GM18907 (cell line): ENCODE measurements around the gene HACD1.

Source experiments
- ATAC-seq: cut with Tn5 transposase; IDR thresholded peaks from one replicate; pipeline ENCODE4 v1.9.1; 2021; ENCODE audit warnings: mild to moderate bottlenecking, moderate library complexity; ENCODE audit not compliant: unreplicated experiment

Gene HACD1

GRCh38 chr10:17617031-17617911, at the start of gene HACD1:
HACD1 (minus strand) TSS chr10:17617374; CDS start chr10:17617339, 35 bp downstream.
- ATAC-seq, result peak; percentile 82

GRCh38 chr10:17665747-17666146, 48.6 kb upstream of the HACD1 start:
- no peak for ATAC-seq

- ATAC-seq, result no peak
These were observed 46.3 kb upstream of the HACD1 start for GRCh38 chr10:17663450-17663849.

- ATAC-seq, result no peak
These were observed 45.3 kb upstream of the HACD1 start for GRCh38 chr10:17662193-17663138.

- no peak for ATAC-seq
These were observed 44.3 kb upstream of the HACD1 start for GRCh38 chr10:17661510-17661909.

GRCh38 chr10:17660921-17661320, 43.7 kb upstream of the HACD1 start:
- ATAC-seq, result no peak

GRCh38 chr10:17659365-17659764, 42.2 kb upstream of the HACD1 start:
- no peak for ATAC-seq

GRCh38 chr10:17657103-17657500, 39.9 kb upstream of the HACD1 start:
- ATAC-seq, result no peak

- peak; percentile 92 for ATAC-seq
These were observed 38.5 kb upstream of the HACD1 start for GRCh38 chr10:17655567-17656146.

- peak; percentile 25 for ATAC-seq
These were observed 37.8 kb upstream of the HACD1 start for GRCh38 chr10:17655009-17655408.

- ATAC-seq, result peak; percentile 43
These were observed 35.4 kb upstream of the HACD1 start for GRCh38 chr10:17652585-17652984.

- no peak for ATAC-seq
These were observed 34.7 kb upstream of the HACD1 start for GRCh38 chr10:17651896-17652295.

- no peak for ATAC-seq
These were observed 33.2 kb upstream of the HACD1 start for GRCh38 chr10:17650416-17650815.

GRCh38 chr10:17649836-17650235, 32.7 kb upstream of the HACD1 start:
- no peak for ATAC-seq

GRCh38 chr10:17649052-17649451, 31.9 kb upstream of the HACD1 start:
- ATAC-seq, result no peak

GRCh38 chr10:17648243-17649035, 31.3 kb upstream of the HACD1 start:
- peak; percentile 30 for ATAC-seq

GRCh38 chr10:17647326-17647725, 30.2 kb upstream of the HACD1 start:
- no peak for ATAC-seq

GRCh38 chr10:17645621-17646345, 28.6 kb upstream of the HACD1 start:
- ATAC-seq, result no peak

GRCh38 chr10:17644485-17644943, 27.3 kb upstream of the HACD1 start:
- ATAC-seq, result peak; percentile 33
